K562 (cell line): ENCODE measurements around the gene SKIL. TPM values are rescaled to one million over a fixed set of nuclear protein-coding genes. Genes with fewer than 3 reads are reported as not detected.
A peak's percentile ranks its signal among the peaks of the same experiment; 100 is the strongest.

Experiments
- ATF6 ChIP-seq: sonication (generic); formaldehyde crosslinking; IDR thresholded peaks from 2 replicates; pipeline ENCODE4 v1.4.0; 2020; ENCODE audit warnings: mild to moderate bottlenecking, missing genetic modification reagents
- BMI1 ChIP-seq: fragments of 150-350 bp; IDR thresholded peaks from 2 replicates; pipeline ENCODE4 v1.6.1; 2014; ENCODE audit warnings: low read length
- CREM ChIP-seq: IDR thresholded peaks from 2 replicates; pipeline ENCODE4 v1.6.1; 2014; ENCODE audit warnings: antibody characterized with exemption, low read depth
- ETS1 ChIP-seq: conservative IDR thresholded peaks from 2 replicates; pipeline ENCODE4 v1.6.1; 2011; ENCODE audit warnings: low read depth, mild to moderate bottlenecking, low read length; ENCODE audit not compliant: control insufficient read depth
- GABPB1 ChIP-seq: sonication (generic); formaldehyde crosslinking; IDR thresholded peaks from 2 replicates; pipeline ENCODE4 v1.8.0; 2022; ENCODE audit warnings: mild to moderate bottlenecking, missing genetic modification reagents
- MNT ChIP-seq, 2 experiments: fragments of 450-650 bp; conservative IDR thresholded peaks; 2 replicates each; pipeline ENCODE4 v1.6.1; 2017; ENCODE audit warnings: mild to moderate bottlenecking in 2 of 2, moderate library complexity in 2 of 2
- RAD21 ChIP-seq, 2 experiments: fragments of 250-450 bp in 1 of 2; fragments of 450-650 bp in 1 of 2; sonication (Bioruptor Pico) in 1 of 2; formaldehyde crosslinking in 1 of 2; IDR thresholded peaks in 1 of 2; conservative IDR thresholded peaks in 1 of 2; 2 replicates each; pipeline versions ENCODE4 v1.4.0 to v1.8.0; 2020 to 2022; ENCODE audit warnings: mild to moderate bottlenecking in 2 of 2, moderate library complexity in 1 of 2
- RCOR1 ChIP-seq, 2 experiments: IDR thresholded peaks; 2 replicates each; pipeline ENCODE4 v1.6.1; 2012; ENCODE audit warnings: low read depth in 2 of 2, low read length in 2 of 2, borderline replicate concordance in 1 of 2, improper control_type of control experiment in 1 of 2
- SPI1 ChIP-seq: IDR thresholded peaks from 2 replicates; pipeline ENCODE4 v1.6.1; 2011; ENCODE audit warnings: low read depth, low read length, control low read depth, borderline replicate concordance
- TFAP4 ChIP-seq: sonication (generic); formaldehyde crosslinking; IDR thresholded peaks from 2 replicates; pipeline ENCODE4 v1.8.0; 2022; ENCODE audit warnings: missing genetic modification reagents, mild to moderate bottlenecking, moderate library complexity, borderline replicate concordance
- THRB ChIP-seq: fragments of 450-650 bp; formaldehyde crosslinking; conservative IDR thresholded peaks from 2 replicates; pipeline ENCODE4 v1.4.0; 2022; ENCODE audit warnings: mild to moderate bottlenecking, missing genetic modification characterization
- TRIM24 ChIP-seq, 2 experiments: fragments of 450-650 bp; IDR thresholded peaks; 2 replicates each; pipeline ENCODE4 v1.6.1; 2016
- ZBTB2 ChIP-seq: fragments of 450-650 bp; IDR thresholded peaks from 2 replicates; pipeline ENCODE4 v1.6.1; 2016; ENCODE audit warnings: antibody characterized with exemption
- ZBTB7A ChIP-seq: IDR thresholded peaks from 2 replicates; pipeline ENCODE4 v1.6.1; 2011; ENCODE audit warnings: low read depth, mild to moderate bottlenecking, low read length, moderate library complexity, borderline replicate concordance; ENCODE audit not compliant: control insufficient read depth
- ZFP36 ChIP-seq: fragments of 150-350 bp; IDR thresholded peaks from 2 replicates; pipeline ENCODE4 v1.6.1; 2018; ENCODE audit warnings: low read length, low read depth; ENCODE audit not compliant: partially characterized antibody
- ZFX ChIP-seq: sonication (generic); formaldehyde crosslinking; IDR thresholded peaks from 2 replicates; pipeline ENCODE4 v1.8.0; 2022; ENCODE audit warnings: mild to moderate bottlenecking, missing genetic modification reagents, moderate library complexity
- polyA plus RNA-seq, 8 experiments: library from polyadenylated mRNA; depleted of rRNA in 4 of 8; stranded (reverse) in 5 of 8; unstranded in 3 of 8; fragments of >200 nt; fragmentation: Nextera tagmentation in 2 of 8; fragmentation: Illumina TruSeq in 1 of 8; extraction: Ambion mirVana in 2 of 8; extraction: Trizol in 1 of 8; gene quantifications; 2 replicates each; pipeline versions ENCODE4 v1.2.1 to v1.2.3, GENCODE V29; 2011 to 2014; ENCODE audit warnings: inconsistent platforms in 1 of 8, missing spikeins in 1 of 8
- total RNA-seq, 7 experiments: library from RNA; depleted of rRNA in 6 of 7; stranded (reverse); fragments of >200 nt in 6 of 7; fragmentation: Illumina TruSeq in 2 of 7; extraction: Trizol in 2 of 7; gene quantifications; 2 replicates each; pipeline versions ENCODE4 v1.2.1 to v1.2.3, GENCODE V29; 2011 to 2021; ENCODE audit warnings: low replicate concordance in 1 of 7

The SKIL gene
- total and polyA plus RNA-seq, 9 of the 15 experiments (the other 6 are each of a cell fraction or from before 2014, with no cell fraction given): 4.3 to 19.1 (median 9.7) TPM

- TF ChIP-seq THRB (0 out of 2 replicates have a peak, but pooled peaks have one; percentile 43), ETS1 (0 out of 2 replicates have a peak, but pooled peaks have one; percentile 36), TFAP4 (CRISPR knock-in tag) (peak; percentile 60; the same call in 1 of the 2 replicates), ZBTB7A (peak; percentile 76; the same call in 1 of the 2 replicates), CREM (peak; percentile 45), SPI1 (0 out of 2 replicates have a peak, but pooled peaks have one; percentile 0), ATF6 (CRISPR knock-in tag) (no peak), ZFP36 (no peak), BMI1 (no peak), MNT (conservative IDR thresholded peaks at IDR 0.05) (peak in 1 of 2 experiments; percentile 63; a peak in 2 of 4 replicates), ZBTB2 (peak; percentile 52; the same call in 1 of the 2 replicates), ZFX (CRISPR knock-in tag) (peak; percentile 40), TRIM24 (IDR thresholded peaks at IDR 0.05) (peak; percentile 13 to 36; a peak in 2 of 4 replicates), RCOR1 (IDR thresholded peaks at IDR 0.05; ENCODE audit: borderline replicate concordance in 1 of 2, low read depth in 2 of 2, low read length in 2 of 2) (peak in 1 of 2 experiments; percentile 42; a peak in 1 of 4 replicates), RAD21 (CRISPR knock-in tag; conservative IDR thresholded peaks at IDR 0.05 in 1 of 2, IDR thresholded peaks at IDR 0.05 in 1 of 2) (0 out of 4 replicates have a peak, but pooled peaks have one; percentile 9 to 16), GABPB1 (CRISPR knock-in tag) (peak; percentile 53; the same call in 1 of the 2 replicates)
These were observed 811 bp downstream of the SKIL start (continued) for GRCh38 chr3:170358042-170359010.
